HCT116 (cell line): ENCODE results near the gene UFD1. TPM values are rescaled to one million over a fixed set of nuclear protein-coding genes. Genes with fewer than 3 reads are reported as not detected.

ENCODE experiments used
- ATAC-seq: fragments of 200-7000 bp; cut with Tn5 transposase; 2 replicates; pipeline ENCODE4 v1.9.1; 2020; ENCODE audit warnings: mild to moderate bottlenecking, moderate library complexity
- BruUV-seq: library from RNA; stranded (reverse); fragments of 400-500 nt; replicated peaks from 2 replicates; lab custom pipeline; 2021; lab: Mats Ljungman, UMichigan
- CTCF ChIA-PET: fragments of 300-600 bp; sonication (Branson Sonifier 250); formaldehyde crosslinking; loops from one replicate; lab custom pipeline; 2021; ENCODE audit warnings: antibody characterized with exemption; lab: Charles Lee
- POLR2A ChIA-PET: fragments of 300-600, 350-600 bp; sonication (Branson Sonifier 250); formaldehyde crosslinking; loops from one replicate; lab custom pipeline; 2021; ENCODE audit warnings: antibody characterized with exemption; lab: Charles Lee
- RAD21 ChIA-PET, 2 experiments: fragments of 300-600 bp; sonication (Branson Sonifier 250); formaldehyde crosslinking; loops; one replicate each; lab custom pipeline; 2023; ENCODE audit warnings: low total read pairs in 2 of 2; ENCODE audit not compliant: uncharacterized antibody in 2 of 2, unreplicated experiment in 2 of 2, low non-redundant PET in 1 of 2; lab: Charles Lee
- DNase-seq: peaks from one replicate; pipeline ENCODE4 v3.0.0-alpha.2; 2010; ENCODE audit warnings: low read depth, low spot score
- H2AFZ ChIP-seq: fragments of 200-600 bp; shearing (Covaris generic), sonication (generic); 2 replicates; pipeline ENCODE4 v1.6.1; 2017; ENCODE audit warnings: low read depth, mixed run types, mixed read lengths, antibody characterized with exemption, low read length; ENCODE audit not compliant: poor library complexity, severe bottlenecking
- H3K27ac ChIP-seq: 2 replicates; pipeline ENCODE4 v1.5.1; 2012; ENCODE audit warnings: low read depth, low read length
- H3K27me3 ChIP-seq: fragments of 200-600 bp; sonication (generic); 2 replicates; pipeline ENCODE4 v1.6.1; 2016; ENCODE audit warnings: mixed run types, low read length, mixed read lengths; ENCODE audit not compliant: insufficient read depth
- H3K36me3 ChIP-seq, 2 experiments: fragments of 200-500 bp in 1 of 2; fragments of 200-600 bp in 1 of 2; sonication (Bioruptor generic) in 1 of 2; sonication (generic) in 1 of 2; 2 replicates each; pipeline versions ENCODE4 v1.5.1 to v1.6.1; 2014 to 2016; ENCODE audit warnings: low read length in 2 of 2, inconsistent platforms in 1 of 2, mixed read lengths in 1 of 2, mixed run types in 1 of 2; ENCODE audit not compliant: insufficient read depth in 2 of 2, control insufficient read depth in 1 of 2
- H3K4me1 ChIP-seq, 2 experiments: fragments of 200-600 bp in 1 of 2; sonication (generic) in 1 of 2; 2 replicates each; pipeline versions ENCODE4 v1.5.1 to v1.6.1; 2012 to 2017; ENCODE audit warnings: low read length in 2 of 2, inconsistent platforms in 1 of 2, mild to moderate bottlenecking in 1 of 2, mixed read lengths in 1 of 2, mixed run types in 1 of 2, moderate library complexity in 1 of 2; ENCODE audit not compliant: insufficient read depth in 2 of 2, control insufficient read depth in 1 of 2
- H3K4me2 ChIP-seq: fragments of 200-600 bp; sonication (generic); 2 replicates; pipeline ENCODE4 v1.6.1; 2017; ENCODE audit warnings: mixed run types, low read length, mixed read lengths
- H3K4me3 ChIP-seq, 2 experiments: fragments of 200-600 bp in 1 of 2; sonication (generic) in 1 of 2; replicated peaks in 1 of 2; 2 replicates each; pipeline ENCODE4 v1.5.1; 2011 to 2016; ENCODE audit warnings: low read length in 2 of 2, control low read depth in 1 of 2, low read depth in 1 of 2, mild to moderate bottlenecking in 1 of 2, mixed read lengths in 1 of 2, mixed run types in 1 of 2
- H3K79me2 ChIP-seq: fragments of 200-600 bp; sonication (generic); 2 replicates; pipeline ENCODE4 v1.6.1; 2017; ENCODE audit warnings: mild to moderate bottlenecking, mixed run types, low read length, moderate library complexity, mixed read lengths; ENCODE audit not compliant: insufficient read depth
- H3K9ac ChIP-seq: fragments of 200-600 bp; sonication (generic); 2 replicates; pipeline ENCODE4 v1.6.1; 2016; ENCODE audit warnings: low read length, mixed read lengths
- H3K9me2 ChIP-seq: fragments of 200-600 bp; sonication (generic), shearing (Covaris generic); 2 replicates; pipeline ENCODE4 v1.6.1; 2017; ENCODE audit warnings: mixed run types, mild to moderate bottlenecking, moderate library complexity; ENCODE audit not compliant: insufficient read depth
- H3K9me3 ChIP-seq, 2 experiments: fragments of 200-500 bp in 1 of 2; fragments of 200-600 bp in 1 of 2; sonication (Bioruptor generic) in 1 of 2; sonication (generic) in 1 of 2; 2 replicates each; pipeline ENCODE4 v1.6.1; 2014 to 2017; ENCODE audit warnings: low read length in 2 of 2, mixed read lengths in 2 of 2, inconsistent platforms in 1 of 2, low read depth in 1 of 2, mild to moderate bottlenecking in 1 of 2, mixed run types in 1 of 2, moderate library complexity in 1 of 2; ENCODE audit not compliant: control insufficient read depth in 1 of 2, insufficient read depth in 1 of 2
- H4K20me1 ChIP-seq: fragments of 200-600 bp; sonication (generic), shearing (Covaris generic); 2 replicates; pipeline ENCODE4 v1.6.1; 2017; ENCODE audit warnings: mixed run types, mild to moderate bottlenecking, moderate library complexity; ENCODE audit not compliant: insufficient read depth
- ATF3 ChIP-seq: IDR thresholded peaks from 2 replicates; pipeline ENCODE4 v1.6.1; 2012
- CBX3 ChIP-seq: IDR thresholded peaks from 2 replicates; pipeline ENCODE4 v1.6.1; 2012; ENCODE audit warnings: low read depth
- CEBPB ChIP-seq: IDR thresholded peaks from 2 replicates; pipeline ENCODE4 v1.6.1; 2012; ENCODE audit warnings: low read depth
- CTCF ChIP-seq, 3 experiments: fragments of 200-600 bp in 1 of 3; sonication (generic) in 1 of 3; IDR thresholded peaks in 2 of 3; conservative IDR thresholded peaks in 1 of 3; 2 replicates each; pipeline ENCODE4 v1.5.1; 2012 to 2017; ENCODE audit warnings: low read depth in 2 of 3, low read length in 2 of 3, antibody characterized with exemption in 1 of 3, borderline replicate concordance in 1 of 3, control low read depth in 1 of 3, mild to moderate bottlenecking in 1 of 3, mixed read lengths in 1 of 3, mixed run types in 1 of 3, moderate library complexity in 1 of 3; ENCODE audit not compliant: insufficient read depth in 1 of 3
- EGR1 ChIP-seq: IDR thresholded peaks from 2 replicates; pipeline ENCODE4 v1.6.1; 2012; ENCODE audit warnings: low read depth
- EZH2 ChIP-seq: fragments of 200-600 bp; sonication (generic); IDR thresholded peaks from 2 replicates; pipeline ENCODE4 v1.6.1; 2017; ENCODE audit warnings: antibody characterized with exemption, mixed run types
- EZH2phosphoT487 ChIP-seq: fragments of 200-600 bp; IDR thresholded peaks from 2 replicates; pipeline ENCODE4 v1.6.1; 2018; ENCODE audit warnings: antibody characterized with exemption, borderline replicate concordance
- FOSL1 ChIP-seq: IDR thresholded peaks from 2 replicates; pipeline ENCODE4 v1.6.1; 2012; ENCODE audit warnings: low read depth
- JUND ChIP-seq: IDR thresholded peaks from 2 replicates; pipeline ENCODE4 v1.6.1; 2012
- MAX ChIP-seq: IDR thresholded peaks from 2 replicates; pipeline ENCODE4 v1.6.1; 2012
- POLR2AphosphoS5 ChIP-seq: IDR thresholded peaks from 2 replicates; pipeline ENCODE4 v1.6.1; 2011; ENCODE audit warnings: mild to moderate bottlenecking, low read depth, low read length, moderate library complexity
- RAD21 ChIP-seq: IDR thresholded peaks from 2 replicates; pipeline ENCODE4 v1.6.1; 2012; ENCODE audit warnings: low read depth, mild to moderate bottlenecking
- REST ChIP-seq: IDR thresholded peaks from 2 replicates; pipeline ENCODE4 v1.6.1; 2012; ENCODE audit warnings: low read depth
- SIN3A ChIP-seq: IDR thresholded peaks from 2 replicates; pipeline ENCODE4 v1.6.1; 2012; ENCODE audit warnings: low read depth
- SP1 ChIP-seq: IDR thresholded peaks from 2 replicates; pipeline ENCODE4 v1.6.1; 2012; ENCODE audit warnings: low read depth
- SRF ChIP-seq: IDR thresholded peaks from 2 replicates; pipeline ENCODE4 v1.6.1; 2012; ENCODE audit warnings: low read depth
- TCF7L2 ChIP-seq: IDR thresholded peaks from 2 replicates; pipeline ENCODE4 v1.7.0; 2011; ENCODE audit warnings: borderline replicate concordance, inconsistent platforms; ENCODE audit not compliant: insufficient read depth, insufficient read length; ENCODE audit errors: extremely low read depth
- YY1 ChIP-seq: IDR thresholded peaks from 2 replicates; pipeline ENCODE4 v1.6.1; 2011; ENCODE audit warnings: low read length, low read depth, moderate library complexity, mild to moderate bottlenecking; ENCODE audit not compliant: insufficient replicate concordance; ENCODE audit errors: extremely low read depth
- ZBTB33 ChIP-seq: IDR thresholded peaks from 2 replicates; pipeline ENCODE4 v1.6.1; 2011; ENCODE audit warnings: mild to moderate bottlenecking, low read length, moderate library complexity; ENCODE audit not compliant: insufficient replicate concordance; ENCODE audit errors: extremely low read depth
- ZFX ChIP-seq: fragments of 450-650 bp; IDR thresholded peaks from 2 replicates; pipeline ENCODE4 v1.6.1; 2017
- intact Hi-C: fragments of 100-400 bp; cut with micrococcal nuclease; formaldehyde crosslinking; loops from 2 replicates; pipeline ENCODE4 v1.10.0; 2022
- total RNA-seq: library from RNA; stranded (reverse); gene quantifications from one replicate; pipeline ENCODE4 v1.2.1, GENCODE V29; 2021; ENCODE audit not compliant: unreplicated experiment

Gene UFD1
- total RNA-seq, 1 experiment from 2014 or later: 97.5 TPM

- TF ChIP-seq POLR2AphosphoS5: no peak
- no peak for TF ChIP-seq SP1
- TF ChIP-seq REST: no peak
- TF ChIP-seq ATF3: no peak
- no peak for TF ChIP-seq EZH2
- TF ChIP-seq SIN3A: no peak
- no peak for TF ChIP-seq ZFX
- no peak for TF ChIP-seq CBX3
- TF ChIP-seq RAD21: no peak
- no peak for TF ChIP-seq EZH2phosphoT487
- TF ChIP-seq JUND: no peak
- no peak for TF ChIP-seq SRF
- TF ChIP-seq YY1: no peak
- TF ChIP-seq TCF7L2: no peak
- no peak for TF ChIP-seq ZBTB33
- no peak for TF ChIP-seq CEBPB
- no peak for TF ChIP-seq FOSL1
- no peak for TF ChIP-seq MAX
- TF ChIP-seq CTCF (IDR thresholded peaks at IDR 0.05 in 2 of 3, conservative IDR thresholded peaks at IDR 0.05 in 1 of 3; ENCODE audit: borderline replicate concordance in 1 of 3, insufficient read depth in 1 of 3, low read depth in 2 of 3, low read length in 2 of 3): no peak
- no peak for TF ChIP-seq EGR1
- H3K9me2 ChIP-seq: no peaks in the 10 kb centered on the region
- H3K4me3 ChIP-seq: no peak overlapping the region
- no peaks in the 10 kb centered on the region for H3K9me3 ChIP-seq
- no peaks in the 10 kb centered on the region for H3K27me3 ChIP-seq
- intact Hi-C loops: no loop called here
- DNase-seq (no peak), ATAC-seq (no peak)
- H3K27ac ChIP-seq: no peak overlapping the region
- no peak overlapping the region for H2AFZ ChIP-seq
- H3K9ac ChIP-seq: no peak overlapping the region
- H3K36me3 ChIP-seq: peaks cover 0 to 12% of the 10 kb centered on the region in 2 experiments; a peak in 2 of 4 replicates
- BruUV-seq: no TSS peak
- ChIA-PET POLR2A (no interaction called here), CTCF (no interaction called here), RAD21 (no interaction called here)
- H3K4me2 ChIP-seq: no peak overlapping the region
- H3K4me1 ChIP-seq: no peaks in the 10 kb centered on the region
- H3K79me2 ChIP-seq: no peaks in the 10 kb centered on the region
- no peaks in the 10 kb centered on the region for H4K20me1 ChIP-seq
Observed at GRCh38 chr22:19499880-19500242, 20.9 kb upstream of the UFD1 start.
